ENCODE measurements around the gene DDX23. TPM values are rescaled to one million over a fixed set of nuclear protein-coding genes. Genes with fewer than 3 reads are reported as not detected.

Gene DDX23
- polyA plus RNA-seq, 1 of the 3 experiments (the other 2 are of a cell fraction) = 50.4 TPM

- CTCF ChIA-PET = interaction anchor here (0.9 to 1.5 kb wide), 2 partner anchors 12 to 45 kb away, joined by 4 to 6 read pairs; no protein-coding TSS in a partner anchor
- Histone ChIP-seq H2AFZ (ENCODE audit: low read depth) (no peak overlapping the region), H3K9me2 (no peaks in the 10 kb centered on the region), H3K4me3 (ENCODE audit: low read depth in 2 of 2, low read length in 1 of 2) (no peak overlapping the region), H3K36me3 (replicated peaks in 1 of 2; ENCODE audit: control insufficient read depth in 1 of 2, insufficient read depth in 2 of 2, low read length in 1 of 2) (no peaks in the 10 kb centered on the region), H3K4me1 (ENCODE audit: control insufficient read depth in 1 of 2, insufficient read depth in 2 of 2, low read depth in 1 of 2, low read length in 1 of 2) (peaks cover 0 to 6% of the 10 kb centered on the region in 2 experiments; a peak in 1 of 4 replicates), H3K27me3 (ENCODE audit: insufficient read depth) (no peaks in the 10 kb centered on the region), H3K27ac (ENCODE audit: low read depth in 2 of 2, low read length in 1 of 2) (no peak overlapping the region), H3K79me2 (ENCODE audit: insufficient read depth) (no peaks in the 10 kb centered on the region), H3K9ac (no peak overlapping the region), H3K9me3 (no peaks in the 10 kb centered on the region), H4K20me1 (ENCODE audit: insufficient read depth) (no peaks in the 10 kb centered on the region), H3K4me2 (no peak overlapping the region), H3F3A (replicated peaks; ENCODE audit: insufficient read depth) (peaks cover 11% of the 10 kb centered on the region)
- no peak for DNase-seq
- WGBS (ENCODE audit: low lambda C conversion rate) = 91% methylated on average over 3 of the region's 3 CpGs
- POLR2A ChIA-PET = no interaction called here
- TF ChIP-seq ELF1 (IDR thresholded peaks at IDR 0.05) (no peak), RAD21 (IDR thresholded peaks at IDR 0.05; ENCODE audit: low read length) (no peak), CTCF (IDR thresholded peaks at IDR 0.05) (no peak), USF2 (IDR thresholded peaks at IDR 0.05; ENCODE audit: borderline replicate concordance, low read depth, low read length) (no peak), EZH2phosphoT487 (IDR thresholded peaks at IDR 0.05; ENCODE audit: borderline replicate concordance, low read depth) (no peak), FOSL2 (IDR thresholded peaks at IDR 0.05; ENCODE audit: borderline replicate concordance, low read depth) (no peak), CHD2 (IDR thresholded peaks at IDR 0.05; ENCODE audit: low read length, partially characterized antibody) (no peak), USF1 (IDR thresholded peaks at IDR 0.05; ENCODE audit: borderline replicate concordance, low read depth) (no peak), JUND (IDR thresholded peaks at IDR 0.05) (no peak), PBX3 (IDR thresholded peaks at IDR 0.05) (no peak), SMC3 (IDR thresholded peaks at IDR 0.05; ENCODE audit: low read depth, low read length) (no peak), RCOR1 (IDR thresholded peaks at IDR 0.05; ENCODE audit: low read length) (no peak)
Measured at GRCh38 chr12:48807981-48808380, 44.0 kb downstream of the DDX23 start.

- POLR2A ChIA-PET = no interaction called here
- no peaks in the 10 kb centered on the region for H3K79me2 ChIP-seq (ENCODE audit: insufficient read depth)
- no peaks in the 10 kb centered on the region for H3K27me3 ChIP-seq (ENCODE audit: insufficient read depth)
- peaks cover 11% of the 10 kb centered on the region for H3F3A ChIP-seq (replicated peaks; ENCODE audit: insufficient read depth)
- no peak overlapping the region for H3K27ac ChIP-seq (ENCODE audit: low read depth in 2 of 2, low read length in 1 of 2)
- no peak overlapping the region for H3K4me2 ChIP-seq
- no peak overlapping the region for H2AFZ ChIP-seq (ENCODE audit: low read depth)
- no peak overlapping the region for H3K9ac ChIP-seq
- TF ChIP-seq RCOR1 (IDR thresholded peaks at IDR 0.05; ENCODE audit: low read length) = no peak
- TF ChIP-seq CHD2 (IDR thresholded peaks at IDR 0.05; ENCODE audit: low read length, partially characterized antibody) = no peak
- no peak for TF ChIP-seq RAD21 (IDR thresholded peaks at IDR 0.05; ENCODE audit: low read length)
- TF ChIP-seq NRF1 (IDR thresholded peaks at IDR 0.05; ENCODE audit: low read depth, low read length) = no peak
- no peak for TF ChIP-seq TAF1 (IDR thresholded peaks at IDR 0.05; ENCODE audit: borderline replicate concordance, low read depth, low read length)
- H3K9me3 ChIP-seq = no peaks in the 10 kb centered on the region
- no peaks in the 10 kb centered on the region for H4K20me1 ChIP-seq (ENCODE audit: insufficient read depth)
- H3K4me1 ChIP-seq (ENCODE audit: control insufficient read depth in 1 of 2, insufficient read depth in 2 of 2, low read depth in 1 of 2, low read length in 1 of 2) = no peaks in the 10 kb centered on the region
- DNase-seq = no peak
- no peaks in the 10 kb centered on the region for H3K36me3 ChIP-seq (replicated peaks in 1 of 2; ENCODE audit: control insufficient read depth in 1 of 2, insufficient read depth in 2 of 2, low read length in 1 of 2)
- no peaks in the 10 kb centered on the region for H3K9me2 ChIP-seq
- H3K4me3 ChIP-seq (ENCODE audit: low read depth in 2 of 2, low read length in 1 of 2) = no peak overlapping the region
- 41% methylated on average over 1 of the region's 1 CpG for WGBS (ENCODE audit: low lambda C conversion rate)
- CTCF ChIA-PET = interaction anchor here (11.9 to 15.6 kb wide), 2 partner anchors 10 to 48 kb away, joined by 118 to 234 read pairs; no protein-coding TSS in a partner anchor
Measured at GRCh38 chr12:48803675-48804074, 48.3 kb downstream of the DDX23 start.

All from SK-N-SH (cell line).